SU-DHL-6 (cell line): ENCODE data around the gene TOR2A.

Experiments used
- H2AFZ ChIP-seq: fragments of 200-600 bp; sonication (generic); 2 replicates; pipeline ENCODE4 v1.6.1; 2014; ENCODE audit warnings: low read depth, mild to moderate bottlenecking, moderate library complexity, mixed read lengths, antibody characterized with exemption, low read length; ENCODE audit not compliant: severe bottlenecking
- H3F3A ChIP-seq: fragments of 200-600 bp; shearing (Covaris generic); 2 replicates; pipeline ENCODE4 v1.6.0; 2016; ENCODE audit warnings: antibody characterized with exemption, mild to moderate bottlenecking; ENCODE audit not compliant: insufficient read depth
- H3K27ac ChIP-seq: fragments of 200-600 bp; sonication (generic); 2 replicates; pipeline ENCODE4 v1.5.1; 2016; ENCODE audit warnings: low read depth, mild to moderate bottlenecking, low read length, moderate library complexity, mixed read lengths
- H3K27me3 ChIP-seq: fragments of 200-600 bp; sonication (generic), shearing (Covaris generic); 2 replicates; pipeline ENCODE4 v1.6.0; 2014; ENCODE audit warnings: mild to moderate bottlenecking, low read length
- H3K36me3 ChIP-seq: fragments of 200-600 bp; sonication (generic); 2 replicates; pipeline ENCODE4 v1.6.1; 2014; ENCODE audit warnings: mild to moderate bottlenecking, low read length, mixed read lengths
- H3K4me2 ChIP-seq: fragments of 300-600, 200-600 bp; shearing (Covaris generic), sonication (generic); 2 replicates; pipeline ENCODE4 v1.6.0; 2014; ENCODE audit warnings: low read length, low read depth, mild to moderate bottlenecking; ENCODE audit not compliant: poor library complexity, severe bottlenecking
- H3K4me3 ChIP-seq: fragments of 200-600 bp; sonication (generic); 2 replicates; pipeline ENCODE4 v1.5.1; 2014; ENCODE audit warnings: antibody characterized with exemption, low read length, mild to moderate bottlenecking, mixed read lengths; ENCODE audit not compliant: insufficient read depth, poor library complexity, severe bottlenecking
- H3K79me2 ChIP-seq: fragments of 200-600 bp; sonication (generic); 2 replicates; pipeline ENCODE4 v1.6.1; 2014; ENCODE audit warnings: mild to moderate bottlenecking, low read length, moderate library complexity; ENCODE audit not compliant: insufficient read depth
- H3K9ac ChIP-seq: fragments of 200-600 bp; sonication (generic); 2 replicates; pipeline ENCODE4 v1.7.0; 2014; ENCODE audit warnings: mild to moderate bottlenecking, low read length
- H3K9me2 ChIP-seq: fragments of 200-600 bp; sonication (generic); replicated peaks from 2 replicates; pipeline ENCODE4 v1.6.1; 2014; ENCODE audit warnings: low read length; ENCODE audit not compliant: insufficient read depth
- H3K9me3 ChIP-seq: fragments of 200-600 bp; sonication (generic); 2 replicates; pipeline ENCODE4 v1.6.1; 2014; ENCODE audit warnings: low read length, mixed read lengths; ENCODE audit not compliant: insufficient read depth
- H4K20me1 ChIP-seq: fragments of 200-600 bp; sonication (generic); 2 replicates; pipeline ENCODE4 v1.6.1; 2014; ENCODE audit warnings: low read depth, mild to moderate bottlenecking, antibody characterized with exemption, low read length, moderate library complexity, mixed read lengths
- CTCF ChIP-seq: fragments of 200-600 bp; sonication (generic); IDR thresholded peaks from one replicate; pipeline ENCODE4 v1.5.1; 2017; ENCODE audit warnings: antibody characterized with exemption, mild to moderate bottlenecking, low read length, moderate library complexity; ENCODE audit not compliant: insufficient read depth, poor library complexity, severe bottlenecking
- EZH2phosphoT487 ChIP-seq: fragments of 200-600 bp; sonication (generic), shearing (Covaris generic); conservative IDR thresholded peaks from 2 replicates; pipeline ENCODE4 v1.6.1; 2018; ENCODE audit warnings: mild to moderate bottlenecking, antibody characterized with exemption, low read length, moderate library complexity, mixed read lengths

TOR2A gene

DNA sequence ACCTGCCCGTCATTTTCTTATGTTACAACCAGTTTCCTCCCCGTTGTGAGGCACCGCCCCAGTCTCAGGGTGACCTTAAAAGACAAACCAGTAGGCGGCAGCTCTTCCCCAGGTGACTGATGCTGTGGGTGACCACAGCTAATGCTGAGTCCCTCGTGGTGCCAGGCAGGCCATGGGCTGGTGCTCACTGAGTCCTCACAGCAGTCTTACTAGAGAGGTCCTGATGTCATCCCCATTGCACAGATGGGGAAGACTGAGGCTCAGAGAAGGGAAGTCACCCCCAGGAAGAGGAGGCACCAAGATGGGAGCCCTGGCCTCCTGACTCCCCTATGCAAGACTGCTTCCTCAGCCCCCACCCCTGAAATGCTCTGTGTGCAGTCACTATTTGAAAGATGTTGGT, 27.3 kb downstream of the TOR2A start:
- H3K79me2 ChIP-seq, result no peaks in the 10 kb centered on the region
- H3K36me3 ChIP-seq, result no peaks in the 10 kb centered on the region
- H3K4me3 ChIP-seq, result no peak overlapping the region
- no peak overlapping the region for H3K27ac ChIP-seq
- H2AFZ ChIP-seq, result no peak overlapping the region
- H3K9me3 ChIP-seq, result no peaks in the 10 kb centered on the region; the same call in 1 of the 2 replicates
- no peaks in the 10 kb centered on the region for H3F3A ChIP-seq
- no peaks in the 10 kb centered on the region for H4K20me1 ChIP-seq
- no peak overlapping the region for H3K9ac ChIP-seq
- TF ChIP-seq EZH2phosphoT487 (no peak), CTCF (peak; percentile 28)
- no peaks in the 10 kb centered on the region for H3K9me2 ChIP-seq
- no peaks in the 10 kb centered on the region for H3K27me3 ChIP-seq
- H3K4me2 ChIP-seq, result no peak overlapping the region

- Histone ChIP-seq H3K79me2 (no peaks in the 10 kb centered on the region), H3K9me3 (no peaks in the 10 kb centered on the region; the same call in 1 of the 2 replicates), H2AFZ (no peak within 1 kb of the TSS), H3K36me3 (no peaks in the 10 kb centered on the region), H3K9ac (no peak within 1 kb of the TSS), H3F3A (no peaks in the 10 kb centered on the region), H3K4me2 (no peak within 1 kb of the TSS), H3K27ac (no peak within 1 kb of the TSS), H3K27me3 (no peaks in the 10 kb centered on the region), H4K20me1 (no peaks in the 10 kb centered on the region), H3K4me3 (no peak within 1 kb of the TSS), H3K9me2 (no peaks in the 10 kb centered on the region)
- TF ChIP-seq CTCF, result no peak
- TF ChIP-seq EZH2phosphoT487, result no peak
Measured at GRCh38 chr9:127706836-127707241, 28.3 kb downstream of the TOR2A start, which contains the start of gene CFAP157. TSS of gene CFAP157 (plus strand) at chr9:127706988. CDS start at chr9:127707032, 44 bp downstream.

DNA sequence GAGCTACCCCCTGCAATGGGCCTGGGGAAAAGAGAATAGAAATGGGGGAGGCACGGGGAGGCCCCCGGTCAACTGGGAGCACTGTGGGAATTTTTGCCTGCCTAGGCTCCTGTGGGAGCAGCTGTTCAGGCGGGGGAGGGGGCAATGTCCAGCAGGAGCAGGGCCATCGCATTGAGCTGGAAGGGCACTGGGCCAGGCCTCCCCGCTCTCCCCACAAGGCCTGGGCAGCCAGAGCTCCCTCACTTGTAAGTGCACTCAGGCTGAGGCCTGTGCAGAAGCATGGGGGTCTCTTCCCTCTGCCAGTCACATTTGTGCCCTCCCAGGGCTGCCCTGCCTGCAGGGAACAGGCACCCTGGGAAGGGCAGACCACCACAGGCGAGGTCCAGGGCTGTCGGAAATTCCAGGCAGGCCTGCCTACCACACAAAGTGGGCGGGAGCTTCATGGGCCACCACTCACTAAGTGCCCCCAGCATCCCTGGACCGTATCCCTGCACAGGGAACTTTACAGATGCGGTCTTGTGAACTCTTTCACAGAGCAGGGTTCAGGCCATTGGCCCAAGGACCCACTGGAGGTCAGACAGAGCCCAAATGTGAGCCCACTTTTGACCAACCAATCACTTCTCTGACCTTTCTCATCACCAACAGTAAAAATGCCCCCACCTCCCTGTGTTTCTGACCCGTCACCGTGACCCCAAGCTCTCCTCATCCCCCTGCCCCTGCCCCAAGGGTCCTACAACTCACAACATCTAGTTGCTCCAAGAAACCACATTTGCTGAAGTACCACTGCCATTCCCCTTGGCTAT, 29.3 kb downstream of the TOR2A start:
- Histone ChIP-seq H3F3A (no peaks in the 10 kb centered on the region), H3K36me3 (no peaks in the 10 kb centered on the region), H3K4me3 (no peak overlapping the region), H3K27me3 (no peaks in the 10 kb centered on the region), H3K9me3 (no peaks in the 10 kb centered on the region; the same call in 1 of the 2 replicates), H2AFZ (no peak overlapping the region), H4K20me1 (no peaks in the 10 kb centered on the region), H3K79me2 (no peaks in the 10 kb centered on the region), H3K27ac (no peak overlapping the region), H3K4me2 (no peak overlapping the region), H3K9me2 (no peaks in the 10 kb centered on the region), H3K9ac (no peak overlapping the region)
- no peak for TF ChIP-seq CTCF
- no peak for TF ChIP-seq EZH2phosphoT487
